KG1 (cell line): ENCODE measurements around the gene IQGAP2.
"Not testable (repeated sequence)": the region's sequence is repeated elsewhere in the genome, so short reads cannot be mapped to it uniquely, and the experiment has no call there.

Source experiments
- DNase-seq: peaks from one replicate; lab custom pipeline; 2025; lab: John Stamatoyannopoulos, UW

Gene IQGAP2

GRCh38 chr5:76657683-76658311 lies 254.7 kb downstream of the IQGAP2 start:
- no peak for DNase-seq

GRCh38 chr5:76660360-76660759 lies 257.3 kb downstream of the IQGAP2 start:
- no peak for DNase-seq

GRCh38 chr5:76662521-76662920 lies 259.4 kb downstream of the IQGAP2 start:
- no peak for DNase-seq

- DNase-seq = no peak
Observed at GRCh38 chr5:76663573-76663972, 260.5 kb downstream of the IQGAP2 start.

- DNase-seq = no peak
Observed at GRCh38 chr5:76664079-76664478, 261.0 kb downstream of the IQGAP2 start.

GRCh38 chr5:76667495-76667894 lies 264.4 kb downstream of the IQGAP2 start:
- DNase-seq = no peak

- no peak for DNase-seq
Observed at GRCh38 chr5:76669245-76669644, 266.2 kb downstream of the IQGAP2 start.

- DNase-seq = no peak
Observed at GRCh38 chr5:76670508-76670907, 267.4 kb downstream of the IQGAP2 start.

- no peak for DNase-seq
Observed at GRCh38 chr5:76672242-76672641, 269.2 kb downstream of the IQGAP2 start.

- no peak for DNase-seq
Observed at GRCh38 chr5:76673125-76673524, 270.0 kb downstream of the IQGAP2 start.

GRCh38 chr5:76674330-76675066 lies 271.4 kb downstream of the IQGAP2 start:
- DNase-seq = no peak

GRCh38 chr5:76675364-76675763 lies 272.3 kb downstream of the IQGAP2 start:
- DNase-seq = no peak

- DNase-seq = no peak
Observed at GRCh38 chr5:76677849-76678472, 274.9 kb downstream of the IQGAP2 start.

GRCh38 chr5:76679231-76679630 lies 276.1 kb downstream of the IQGAP2 start:
- no peak for DNase-seq

- not testable (repeated sequence) for DNase-seq
Observed at GRCh38 chr5:76680826-76681225, 277.7 kb downstream of the IQGAP2 start.

- DNase-seq = no peak
Observed at GRCh38 chr5:76681287-76681686, 278.2 kb downstream of the IQGAP2 start.

- no peak for DNase-seq
Observed at GRCh38 chr5:76682387-76682786, 279.3 kb downstream of the IQGAP2 start.

GRCh38 chr5:76683816-76684731 lies 281.0 kb downstream of the IQGAP2 start:
- DNase-seq = no peak

GRCh38 chr5:76684756-76685519 lies 281.9 kb downstream of the IQGAP2 start:
- DNase-seq = no peak

- DNase-seq = no peak
Observed at GRCh38 chr5:76685704-76686103, 282.6 kb downstream of the IQGAP2 start.

GRCh38 chr5:76688212-76688611 lies 285.1 kb downstream of the IQGAP2 start:
- DNase-seq = no peak
